ENCODE data around the gene TMEM139. TPM values are rescaled to one million over a fixed set of nuclear protein-coding genes. Genes with fewer than 3 reads are reported as not detected.

Gene TMEM139
- total RNA-seq, 2 donors from 2014 or later = 2.3 to 4.1 TPM

Other genes starting within 250 kb of the TMEM139 start
- gene OR6V1, start 232.6 kb upstream of the TMEM139 start, total RNA-seq = not detected
- not detected for gene PIP, start 152.9 kb upstream of the TMEM139 start, total RNA-seq
- gene TAS2R39, start 101.5 kb upstream of the TMEM139 start, total RNA-seq = not detected
- gene TAS2R40, start 62.9 kb upstream of the TMEM139 start, total RNA-seq = not detected
- gene GSTK1, start 21.5 kb upstream of the TMEM139 start, total RNA-seq = 100 to 1,000 TPM; 185 to 195 TPM
- gene CASP2, start 3.4 kb downstream of the TMEM139 start, total RNA-seq = 10 to 100 TPM in 1 of 2 donors, 1 to 10 TPM in 1; 8.0 to 12.4 TPM
- gene CLCN1, start 31.2 kb downstream of the TMEM139 start, total RNA-seq = not detected
- under 1 TPM; 0.29 to 0.97 TPM for gene FAM131B, start 77.8 kb downstream of the TMEM139 start, total RNA-seq
- 100 to 1,000 TPM in 1 of 2 donors, 10 to 100 TPM in 1; 79.1 to 156 TPM for gene ZYX, start 96.4 kb downstream of the TMEM139 start, total RNA-seq
- gene EPHA1, start 123.9 kb downstream of the TMEM139 start, total RNA-seq = under 1 TPM; 0.16 to 0.71 TPM
- gene TAS2R60, start 158.5 kb downstream of the TMEM139 start, total RNA-seq = not detected
- under 1 TPM in 1 of 2 donors, not detected in 1; 0.26 TPM for gene TAS2R41, start 192.9 kb downstream of the TMEM139 start, total RNA-seq